HEK293 (cell line): ENCODE measurements around the gene PAQR7.

ENCODE experiments used
- CTCF ChIA-PET: fragments of 350-600 bp; formaldehyde crosslinking; extraction: SDS; loops from one replicate; lab custom pipeline; 2021; ENCODE audit warnings: antibody characterized with exemption; lab: Yijun Ruan, JAX
- POLR2A ChIA-PET: fragments of 300-600 bp; formaldehyde crosslinking; extraction: SDS; loops from one replicate; lab custom pipeline; 2020; ENCODE audit warnings: antibody characterized with exemption, inconsistent platforms; lab: Yijun Ruan, JAX
- H3K27ac ChIP-seq: fragments of 200-500 bp; sonication (Bioruptor generic); 2 replicates; pipeline ENCODE4 v1.5.1; 2014; ENCODE audit warnings: low read depth, low read length, control low read depth, inconsistent platforms; ENCODE audit errors: extremely low read depth
- H3K36me3 ChIP-seq, 2 experiments: fragments of 200-500 bp in 1 of 2; sonication (Bioruptor generic) in 1 of 2; 1 replicate in 1 of 2; 2 replicates in 1 of 2; pipeline ENCODE4 v1.5.1; 2014 to 2017; ENCODE audit warnings: inconsistent platforms in 2 of 2, low read length in 2 of 2; ENCODE audit not compliant: control insufficient read depth in 2 of 2, insufficient read depth in 1 of 2
- H3K4me1 ChIP-seq: fragments of 200-500 bp; sonication (Bioruptor generic); 2 replicates; pipeline ENCODE4 v1.5.1; 2014; ENCODE audit warnings: mild to moderate bottlenecking, low read length, inconsistent platforms; ENCODE audit not compliant: control insufficient read depth, insufficient read depth
- H3K4me3 ChIP-seq: 2 replicates; pipeline ENCODE4 v1.5.1; 2011; ENCODE audit warnings: low read depth, mild to moderate bottlenecking, control low read depth, low read length, moderate library complexity
- H3K9me3 ChIP-seq: fragments of 200-500 bp; sonication (Bioruptor generic); 2 replicates; pipeline ENCODE4 v1.5.1; 2014; ENCODE audit warnings: low read depth, low read length, inconsistent platforms; ENCODE audit not compliant: control insufficient read depth, insufficient read depth
- HOXA7 ChIP-seq: sonication (generic); formaldehyde crosslinking; IDR thresholded peaks from 2 replicates; pipeline ENCODE4 v1.8.1; 2022; ENCODE audit warnings: missing genetic modification reagents, borderline replicate concordance
- MYNN ChIP-seq: fragments of 450-650 bp; formaldehyde crosslinking; IDR thresholded peaks from 2 replicates; pipeline ENCODE4 v1.5.1; 2016; ENCODE audit warnings: missing biosample characterization, missing genetic modification characterization, borderline replicate concordance
- OVOL3 ChIP-seq: fragments of 450-650 bp; formaldehyde crosslinking; IDR thresholded peaks from 2 replicates; pipeline ENCODE4 v1.5.1; 2016; ENCODE audit warnings: missing biosample characterization, missing genetic modification characterization
- RBAK ChIP-seq: fragments of 450-650 bp; formaldehyde crosslinking; IDR thresholded peaks from 2 replicates; pipeline ENCODE4 v1.5.1; 2016; ENCODE audit warnings: missing biosample characterization, missing genetic modification characterization
- SP3 ChIP-seq: fragments of 450-650 bp; formaldehyde crosslinking; IDR thresholded peaks from 2 replicates; pipeline ENCODE4 v1.5.1; 2016; ENCODE audit warnings: missing biosample characterization, missing genetic modification characterization
- YY1 ChIP-seq: fragments of 450-650 bp; formaldehyde crosslinking; IDR thresholded peaks from 2 replicates; pipeline ENCODE4 v1.5.1; 2018; ENCODE audit warnings: missing biosample characterization, missing genetic modification characterization
- ZEB2 ChIP-seq: fragments of 450-650 bp; formaldehyde crosslinking; IDR thresholded peaks from 2 replicates; pipeline ENCODE4 v1.5.1; 2016; ENCODE audit warnings: missing biosample characterization, missing genetic modification characterization
- ZFP37 ChIP-seq: fragments of 450-650 bp; formaldehyde crosslinking; IDR thresholded peaks from 2 replicates; pipeline ENCODE4 v1.5.1; 2016; ENCODE audit warnings: missing biosample characterization, missing genetic modification characterization
- ZNF19 ChIP-seq: fragments of 450-650 bp; formaldehyde crosslinking; IDR thresholded peaks from 2 replicates; pipeline ENCODE4; 2016; ENCODE audit warnings: missing biosample characterization, missing genetic modification characterization, low read depth
- ZNF211 ChIP-seq: fragments of 450-650 bp; formaldehyde crosslinking; IDR thresholded peaks from 2 replicates; pipeline ENCODE4 v1.5.1; 2016; ENCODE audit warnings: low read depth, missing biosample characterization, missing genetic modification characterization
- ZNF473 ChIP-seq: fragments of 450-650 bp; formaldehyde crosslinking; IDR thresholded peaks from 2 replicates; pipeline ENCODE4 v1.5.1; 2017; ENCODE audit warnings: missing biosample characterization, missing genetic modification characterization
- ZNF530 ChIP-seq: fragments of 450-650 bp; formaldehyde crosslinking; IDR thresholded peaks from 2 replicates; pipeline ENCODE4 v1.5.1; 2016; ENCODE audit warnings: low read depth, missing biosample characterization, missing genetic modification characterization
- ZNF596 ChIP-seq: fragments of 450-650 bp; IDR thresholded peaks from 2 replicates; pipeline ENCODE4 v1.5.0; 2018; ENCODE audit warnings: missing biosample characterization, mild to moderate bottlenecking, missing genetic modification characterization, moderate library complexity
- ZNF76 ChIP-seq: fragments of 450-650 bp; formaldehyde crosslinking; IDR thresholded peaks from 2 replicates; pipeline ENCODE4; 2016; ENCODE audit warnings: low read depth, missing biosample characterization, missing genetic modification characterization, borderline replicate concordance
- TF ChIP-seq, protein P1 (sequence below): fragments of 450-650 bp; formaldehyde crosslinking; IDR thresholded peaks from 2 replicates; pipeline ENCODE4; 2016; ENCODE audit warnings: missing biosample characterization, missing genetic modification characterization
- TF ChIP-seq, protein P2 (sequence below): fragments of 450-650 bp; formaldehyde crosslinking; IDR thresholded peaks from 2 replicates; pipeline ENCODE4 v1.5.1; 2016; ENCODE audit warnings: missing biosample characterization, missing genetic modification characterization
- TF ChIP-seq, protein P3 (sequence below): fragments of 450-650 bp; formaldehyde crosslinking; IDR thresholded peaks from 2 replicates; pipeline ENCODE4 v1.5.1; 2016; ENCODE audit warnings: missing biosample characterization, missing genetic modification characterization
- TF ChIP-seq, protein P4 (sequence below): fragments of 450-650 bp; formaldehyde crosslinking; IDR thresholded peaks from 2 replicates; pipeline ENCODE4 v1.5.1; 2016; ENCODE audit warnings: missing biosample characterization, missing genetic modification characterization

Gene PAQR7

DNA sequence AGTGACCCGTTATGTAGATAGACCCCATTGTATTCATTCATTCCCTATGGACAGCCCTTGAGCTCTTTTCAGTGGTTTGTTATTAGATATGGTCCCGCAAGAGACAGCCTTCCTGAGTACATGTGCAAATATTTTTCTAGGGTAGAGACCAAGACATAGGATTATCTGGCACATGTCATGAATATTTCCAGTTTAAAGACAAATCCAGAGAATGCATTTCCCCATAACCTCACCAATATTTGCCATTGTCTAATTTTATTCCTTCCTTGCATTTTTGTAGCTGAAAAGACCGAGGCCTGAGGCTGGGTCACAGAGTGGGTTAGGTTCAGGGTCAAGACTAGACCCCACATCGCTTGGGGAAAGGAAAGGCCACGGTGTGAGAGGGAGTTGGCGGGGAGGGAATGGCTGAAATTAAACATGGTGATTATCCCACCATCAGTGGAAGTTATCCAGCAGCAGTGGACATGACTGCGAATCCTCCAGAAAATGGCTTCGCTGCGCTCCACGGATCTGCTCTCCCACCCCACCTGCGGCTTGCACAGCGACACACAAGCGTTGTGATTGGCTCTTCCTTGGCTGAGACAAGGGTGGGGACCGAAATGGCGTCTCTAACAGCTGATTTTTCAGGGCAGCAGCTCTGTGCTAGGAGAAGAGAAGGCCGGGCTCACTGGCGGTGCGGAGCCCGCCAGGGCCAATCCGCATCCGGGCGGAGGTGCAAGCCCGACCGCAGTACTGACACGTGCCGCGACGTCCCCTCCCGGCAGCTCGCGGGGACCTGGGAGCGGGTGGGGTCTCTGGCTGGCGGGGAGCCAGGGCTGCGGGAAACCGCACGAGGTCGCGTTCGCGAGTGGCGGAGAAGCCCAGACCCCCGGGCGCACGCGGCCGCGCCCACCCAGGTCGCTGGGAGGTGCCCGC is 46.8 kb upstream of the PAQR7 start (continued):
- TF ChIP-seq, protein P1, sequence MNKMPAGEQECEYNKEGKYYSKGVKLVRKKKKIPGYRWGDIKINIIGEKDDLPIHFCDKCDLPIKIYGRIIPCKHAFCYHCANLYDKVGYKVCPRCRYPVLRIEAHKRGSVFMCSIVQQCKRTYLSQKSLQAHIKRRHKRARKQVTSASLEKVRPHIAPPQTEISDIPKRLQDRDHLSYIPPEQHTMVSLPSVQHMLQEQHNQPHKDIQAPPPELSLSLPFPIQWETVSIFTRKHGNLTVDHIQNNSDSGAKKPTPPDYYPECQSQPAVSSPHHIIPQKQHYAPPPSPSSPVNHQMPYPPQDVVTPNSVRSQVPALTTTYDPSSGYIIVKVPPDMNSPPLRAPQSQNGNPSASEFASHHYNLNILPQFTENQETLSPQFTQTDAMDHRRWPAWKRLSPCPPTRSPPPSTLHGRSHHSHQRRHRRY (tag by site-specific recombination): no peak
- TF ChIP-seq, protein P2, sequence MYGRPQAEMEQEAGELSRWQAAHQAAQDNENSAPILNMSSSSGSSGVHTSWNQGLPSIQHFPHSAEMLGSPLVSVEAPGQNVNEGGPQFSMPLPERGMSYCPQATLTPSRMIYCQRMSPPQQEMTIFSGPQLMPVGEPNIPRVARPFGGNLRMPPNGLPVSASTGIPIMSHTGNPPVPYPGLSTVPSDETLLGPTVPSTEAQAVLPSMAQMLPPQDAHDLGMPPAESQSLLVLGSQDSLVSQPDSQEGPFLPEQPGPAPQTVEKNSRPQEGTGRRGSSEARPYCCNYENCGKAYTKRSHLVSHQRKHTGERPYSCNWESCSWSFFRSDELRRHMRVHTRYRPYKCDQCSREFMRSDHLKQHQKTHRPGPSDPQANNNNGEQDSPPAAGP (tag by site-specific recombination): 0 out of 2 replicates have a peak, but pooled peaks have one; percentile 25
- no peak for TF ChIP-seq ZNF211 (tag by site-specific recombination)

DNA sequence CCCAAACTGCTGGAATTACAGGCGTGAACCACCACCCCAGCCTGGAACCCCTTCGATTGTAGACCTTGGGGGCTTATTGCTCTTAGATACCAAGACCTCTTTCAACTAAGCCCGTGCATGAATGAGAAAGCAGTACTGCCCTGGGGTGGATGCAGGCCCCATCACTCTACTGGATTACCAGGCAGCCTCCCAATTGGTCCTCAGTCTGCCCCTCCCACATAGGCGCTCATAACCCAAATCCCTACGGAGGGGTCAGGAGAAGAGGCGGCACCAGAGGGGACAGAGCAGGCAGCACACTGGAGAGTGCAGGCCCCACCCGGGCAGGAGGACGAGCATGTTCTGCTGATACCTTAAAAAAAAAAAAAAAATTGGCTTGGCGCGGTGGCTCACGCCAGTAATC is 43.1 kb upstream of the PAQR7 start:
- H3K9me3 ChIP-seq: no peaks in the 10 kb centered on the region
- no peak overlapping the region for H3K27ac ChIP-seq
- CTCF ChIA-PET: interaction anchor here (0.6 kb wide), 1 partner anchor 97 kb away, joined by 3 read pairs; no protein-coding TSS in a partner anchor
- H3K36me3 ChIP-seq: no peaks in the 10 kb centered on the region
- POLR2A ChIA-PET: no interaction called here
- H3K4me3 ChIP-seq: no peak overlapping the region
- H3K4me1 ChIP-seq: peaks cover 4% of the 10 kb centered on the region; the same call in 1 of the 2 replicates
- no peak for TF ChIP-seq ZNF530 (tag by site-specific recombination)
- TF ChIP-seq YY1: no peak
- TF ChIP-seq ZNF76 (tag by site-specific recombination): no peak
- TF ChIP-seq ZFP37: no peak
- TF ChIP-seq, protein P3, sequence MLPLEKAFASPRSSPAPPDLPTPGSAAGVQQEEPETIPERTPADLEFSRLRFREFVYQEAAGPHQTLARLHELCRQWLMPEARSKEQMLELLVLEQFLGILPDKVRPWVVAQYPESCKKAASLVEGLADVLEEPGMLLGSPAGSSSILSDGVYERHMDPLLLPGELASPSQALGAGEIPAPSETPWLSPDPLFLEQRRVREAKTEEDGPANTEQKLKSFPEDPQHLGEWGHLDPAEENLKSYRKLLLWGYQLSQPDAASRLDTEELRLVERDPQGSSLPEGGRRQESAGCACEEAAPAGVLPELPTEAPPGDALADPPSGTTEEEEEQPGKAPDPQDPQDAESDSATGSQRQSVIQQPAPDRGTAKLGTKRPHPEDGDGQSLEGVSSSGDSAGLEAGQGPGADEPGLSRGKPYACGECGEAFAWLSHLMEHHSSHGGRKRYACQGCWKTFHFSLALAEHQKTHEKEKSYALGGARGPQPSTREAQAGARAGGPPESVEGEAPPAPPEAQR (tag by site-specific recombination): no peak
- TF ChIP-seq ZEB2 (tag by site-specific recombination): no peak
- no peak for TF ChIP-seq SP3 (tag by site-specific recombination)
- no peak for TF ChIP-seq ZNF19
- no peak for TF ChIP-seq RBAK
- no peak for TF ChIP-seq ZNF473 (tag by site-specific recombination)
- TF ChIP-seq, protein P4, sequence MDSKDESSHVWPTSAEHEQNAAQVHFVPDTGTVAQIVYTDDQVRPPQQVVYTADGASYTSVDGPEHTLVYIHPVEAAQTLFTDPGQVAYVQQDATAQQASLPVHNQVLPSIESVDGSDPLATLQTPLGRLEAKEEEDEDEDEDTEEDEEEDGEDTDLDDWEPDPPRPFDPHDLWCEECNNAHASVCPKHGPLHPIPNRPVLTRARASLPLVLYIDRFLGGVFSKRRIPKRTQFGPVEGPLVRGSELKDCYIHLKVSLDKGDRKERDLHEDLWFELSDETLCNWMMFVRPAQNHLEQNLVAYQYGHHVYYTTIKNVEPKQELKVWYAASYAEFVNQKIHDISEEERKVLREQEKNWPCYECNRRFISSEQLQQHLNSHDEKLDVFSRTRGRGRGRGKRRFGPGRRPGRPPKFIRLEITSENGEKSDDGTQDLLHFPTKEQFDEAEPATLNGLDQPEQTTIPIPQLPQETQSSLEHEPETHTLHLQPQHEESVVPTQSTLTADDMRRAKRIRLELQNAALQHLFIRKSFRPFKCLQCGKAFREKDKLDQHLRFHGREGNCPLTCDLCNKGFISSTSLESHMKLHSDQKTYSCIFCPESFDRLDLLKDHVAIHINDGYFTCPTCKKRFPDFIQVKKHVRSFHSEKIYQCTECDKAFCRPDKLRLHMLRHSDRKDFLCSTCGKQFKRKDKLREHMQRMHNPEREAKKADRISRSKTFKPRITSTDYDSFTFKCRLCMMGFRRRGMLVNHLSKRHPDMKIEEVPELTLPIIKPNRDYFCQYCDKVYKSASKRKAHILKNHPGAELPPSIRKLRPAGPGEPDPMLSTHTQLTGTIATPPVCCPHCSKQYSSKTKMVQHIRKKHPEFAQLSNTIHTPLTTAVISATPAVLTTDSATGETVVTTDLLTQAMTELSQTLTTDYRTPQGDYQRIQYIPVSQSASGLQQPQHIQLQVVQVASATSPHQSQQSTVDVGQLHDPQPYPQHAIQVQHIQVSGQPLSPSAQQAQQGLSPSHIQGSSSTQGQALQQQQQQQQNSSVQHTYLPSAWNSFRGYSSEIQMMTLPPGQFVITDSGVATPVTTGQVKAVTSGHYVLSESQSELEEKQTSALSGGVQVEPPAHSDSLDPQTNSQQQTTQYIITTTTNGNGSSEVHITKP (tag by site-specific recombination): no peak
- no peak for TF ChIP-seq HOXA7 (CRISPR knock-in tag)
- no peak for TF ChIP-seq MYNN
- TF ChIP-seq ZNF596 (tag by site-specific recombination): no peak
- TF ChIP-seq OVOL3 (tag by site-specific recombination): no peak
- TF ChIP-seq, all 188 proteins: peak for 0
